Measurements from ENCODE around the gene RAB40A. TPM values are rescaled to one million over a fixed set of nuclear protein-coding genes. Genes with fewer than 3 reads are reported as not detected.

RAB40A gene
- total RNA-seq, 1 experiment from 2014 or later: not detected

DNA sequence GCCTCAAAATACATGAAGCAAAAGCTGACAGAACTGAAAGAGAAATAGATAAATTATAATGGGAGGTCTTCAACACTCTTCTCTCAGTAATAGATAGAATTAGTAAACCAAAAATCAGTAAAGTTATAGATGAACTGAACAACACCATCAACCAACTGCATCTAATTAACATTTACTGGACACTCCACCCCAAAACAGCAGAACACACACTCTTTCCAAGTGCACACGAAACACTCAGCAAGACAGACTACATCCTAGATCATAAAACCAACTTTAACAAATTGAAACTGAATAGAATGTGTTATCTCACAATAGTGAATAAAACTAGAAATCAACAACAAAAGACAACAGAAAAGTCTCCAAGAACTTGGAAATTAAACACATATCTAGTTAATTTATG, 41.0 kb upstream of the RAB40A start:
- Histone ChIP-seq H3K27me3 (ENCODE audit: insufficient read depth, low read length) (no peaks in the 10 kb centered on the region; the same call in 1 of the 2 replicates), H3K4ac (ENCODE audit: low read depth, low read length) (no peak overlapping the region), H3K4me2 (ENCODE audit: insufficient read depth, insufficient read length, low read length) (no peak overlapping the region), H4K5ac (ENCODE audit: insufficient read length, low read depth, low read length) (no peak overlapping the region), H3K14ac (ENCODE audit: insufficient read depth, low read length) (no peak overlapping the region), H2BK120ac (ENCODE audit: low read depth, low read length, poor library complexity, severe bottlenecking) (no peak overlapping the region), H3K23ac (ENCODE audit: insufficient read length, low read depth, low read length) (no peak overlapping the region), H2BK12ac (ENCODE audit: insufficient read length, low read depth, low read length) (no peak overlapping the region), H2BK15ac (ENCODE audit: low read depth, low read length) (no peak overlapping the region), H3K23me2 (ENCODE audit: insufficient read length, low read depth, low read length, poor library complexity, severe bottlenecking) (no peaks in the 10 kb centered on the region), H2BK20ac (ENCODE audit: low read depth, low read length, poor library complexity, severe bottlenecking) (no peak overlapping the region), H3K18ac (ENCODE audit: insufficient read length, low read depth, low read length) (no peak overlapping the region), H3K9ac (ENCODE audit: extremely low read depth, insufficient read length, low read length) (no peak overlapping the region), H3K27ac (ENCODE audit: insufficient read length, low read depth, low read length) (no peak overlapping the region), H3T11ph (ENCODE audit: low read length) (no peak overlapping the region), H4K20me1 (ENCODE audit: control insufficient read depth, insufficient read depth, insufficient read length) (no peaks in the 10 kb centered on the region), H3K79me1 (ENCODE audit: insufficient read depth, low read depth, low read length, poor library complexity, severe bottlenecking) (no peaks in the 10 kb centered on the region), H3K9me3 (ENCODE audit: control insufficient read depth, low read depth, low read length) (no peaks in the 10 kb centered on the region), H3K4me1 (ENCODE audit: insufficient read depth, low read length) (no peaks in the 10 kb centered on the region), H2AK5ac (ENCODE audit: insufficient read length, low read length) (no peak overlapping the region), H3K79me2 (ENCODE audit: insufficient read depth, low read length) (no peaks in the 10 kb centered on the region), H4K8ac (replicated peaks; ENCODE audit: insufficient read length, low read depth, low read length) (no peak overlapping the region), H3K56ac (ENCODE audit: insufficient read length, low read depth, low read length) (no peak overlapping the region), H2BK5ac (ENCODE audit: insufficient read length, low read length) (no peak overlapping the region), H2AFZ (ENCODE audit: low read length) (no peak overlapping the region), H4K91ac (ENCODE audit: insufficient read length, low read depth, low read length) (no peak overlapping the region)
- Mint-ChIP-seq H3K27me3 (ENCODE audit: low read depth) (no peaks in the 10 kb centered on the region; the same call in 1 of the 2 replicates), H3K9me3 (peaks cover 0 to 23% of the 10 kb centered on the region in 2 experiments; a peak in 2 of 5 replicates), H3K4me3 (no peak overlapping the region), H3K27ac (no peak overlapping the region), H3K36me3 (ENCODE audit: insufficient read depth in 1 of 3, low read depth in 3 of 3) (no peaks in the 10 kb centered on the region; a peak in 1 of 7 replicates), H3K4me1 (no peaks in the 10 kb centered on the region)
- no peak for DNase-seq
- TF ChIP-seq, protein P1, sequence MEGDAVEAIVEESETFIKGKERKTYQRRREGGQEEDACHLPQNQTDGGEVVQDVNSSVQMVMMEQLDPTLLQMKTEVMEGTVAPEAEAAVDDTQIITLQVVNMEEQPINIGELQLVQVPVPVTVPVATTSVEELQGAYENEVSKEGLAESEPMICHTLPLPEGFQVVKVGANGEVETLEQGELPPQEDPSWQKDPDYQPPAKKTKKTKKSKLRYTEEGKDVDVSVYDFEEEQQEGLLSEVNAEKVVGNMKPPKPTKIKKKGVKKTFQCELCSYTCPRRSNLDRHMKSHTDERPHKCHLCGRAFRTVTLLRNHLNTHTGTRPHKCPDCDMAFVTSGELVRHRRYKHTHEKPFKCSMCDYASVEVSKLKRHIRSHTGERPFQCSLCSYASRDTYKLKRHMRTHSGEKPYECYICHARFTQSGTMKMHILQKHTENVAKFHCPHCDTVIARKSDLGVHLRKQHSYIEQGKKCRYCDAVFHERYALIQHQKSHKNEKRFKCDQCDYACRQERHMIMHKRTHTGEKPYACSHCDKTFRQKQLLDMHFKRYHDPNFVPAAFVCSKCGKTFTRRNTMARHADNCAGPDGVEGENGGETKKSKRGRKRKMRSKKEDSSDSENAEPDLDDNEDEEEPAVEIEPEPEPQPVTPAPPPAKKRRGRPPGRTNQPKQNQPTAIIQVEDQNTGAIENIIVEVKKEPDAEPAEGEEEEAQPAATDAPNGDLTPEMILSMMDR (conservative IDR thresholded peaks at IDR 0.05): no peak
- WGBS (ENCODE audit: extremely low coverage, insufficient read length, low lambda C conversion rate): no CpG with 5 or more reads among the region's 1 CpG
